ENCODE results near the gene TAF1C. TPM values are rescaled to one million over a fixed set of nuclear protein-coding genes. Genes with fewer than 3 reads are reported as not detected.

Gene TAF1C
- polyA plus RNA-seq, 1 of the 3 experiments (the other 2 are of a cell fraction): 49.3 TPM

DNA sequence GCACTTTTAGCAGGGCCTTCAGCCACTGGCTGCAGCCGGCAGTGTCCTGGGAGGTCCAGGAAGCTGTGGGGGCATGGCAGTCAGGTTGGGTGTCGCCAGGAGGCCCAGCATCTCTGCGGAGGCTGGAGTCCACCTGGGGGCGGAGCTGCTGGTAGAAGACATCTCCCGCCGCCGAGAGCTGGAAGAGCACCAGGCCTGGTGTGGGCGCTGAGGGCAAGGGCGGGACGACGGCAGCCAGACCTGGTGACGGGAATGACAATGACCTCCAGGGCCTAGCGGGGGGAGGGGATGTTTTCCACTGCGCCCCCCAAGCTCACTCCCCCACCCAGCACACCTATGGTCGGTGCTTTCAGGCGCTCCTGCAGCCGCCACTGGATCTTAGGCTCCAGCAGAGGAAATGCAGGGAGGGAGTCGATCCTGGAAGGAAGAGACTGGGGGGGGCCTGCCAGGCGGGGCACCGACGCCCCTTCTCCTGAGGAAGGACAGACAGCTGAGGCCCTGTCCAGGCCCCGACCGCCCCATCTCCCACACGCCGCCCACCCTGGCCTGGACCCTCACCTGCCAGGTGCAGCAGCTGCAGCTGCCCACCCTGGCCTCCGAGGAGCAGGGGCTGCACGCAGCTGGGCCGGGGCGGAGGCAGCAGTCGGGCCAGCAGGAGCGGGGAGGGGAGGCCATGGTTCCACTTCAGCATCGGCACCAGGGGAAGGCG lies 7.1 kb downstream of the TAF1C start:
- 98% methylated on average over 8 of the region's 33 CpGs for WGBS (ENCODE audit: low lambda C conversion rate)
- POLR2A ChIA-PET: no interaction called here
- no peak overlapping the region for H3K9ac ChIP-seq

GRCh38 chr16:84178892-84179611 lies 7.8 kb downstream of the TAF1C start:
- Histone ChIP-seq H3K27me3 (ENCODE audit: insufficient read depth) (no peaks in the 10 kb centered on the region), H4K20me1 (ENCODE audit: insufficient read depth) (0 out of 2 replicates have a peak, but pooled peaks cover 5% of the 10 kb centered on the region), H3K9me3 (no peaks in the 10 kb centered on the region), H3K27ac (ENCODE audit: low read depth in 2 of 2, low read length in 1 of 2) (no peak overlapping the region), H3K4me3 (ENCODE audit: low read depth in 2 of 2, low read length in 1 of 2) (no peak overlapping the region), H3K4me1 (ENCODE audit: control insufficient read depth in 1 of 2, insufficient read depth in 2 of 2, low read depth in 1 of 2, low read length in 1 of 2) (peaks cover 0 to 7% of the 10 kb centered on the region in 2 experiments; a peak in 1 of 4 replicates), H3K9me2 (no peaks in the 10 kb centered on the region), H3F3A (replicated peaks; ENCODE audit: insufficient read depth) (no peaks in the 10 kb centered on the region), H2AFZ (ENCODE audit: low read depth) (no peak overlapping the region), H3K9ac (no peak overlapping the region), H3K79me2 (ENCODE audit: insufficient read depth) (peaks cover 5% of the 10 kb centered on the region; the same call in 1 of the 2 replicates), H3K4me2 (no peak overlapping the region), H3K36me3 (replicated peaks in 1 of 2; ENCODE audit: control insufficient read depth in 1 of 2, insufficient read depth in 2 of 2, low read length in 1 of 2) (peaks cover 0 to 54% of the 10 kb centered on the region in 2 experiments)
- no peak for TF ChIP-seq SIN3A (IDR thresholded peaks at IDR 0.05; ENCODE audit: borderline replicate concordance, low read depth, low read length)
- DNase-seq: no peak
- 97% methylated on average over 12 of the region's 28 CpGs for WGBS (ENCODE audit: low lambda C conversion rate)
- CTCF ChIA-PET: interaction anchor here (0.6 to 9.0 kb wide), 9 partner anchors 8 to 305 kb away, joined by 3 to 109 read pairs (median 3); partner anchors contain the start of gene TAF1C
- POLR2A ChIA-PET: interaction anchor here (1.2 kb wide), 1 partner anchor 8 kb away, joined by 3 read pairs; the partner anchor contains the start of gene TAF1C

More for the DNA sequence above, 7.1 kb downstream of the TAF1C start:
- no peaks in the 10 kb centered on the region for H3K27me3 ChIP-seq (ENCODE audit: insufficient read depth)
- H3K4me1 ChIP-seq (ENCODE audit: control insufficient read depth in 1 of 2, insufficient read depth in 2 of 2, low read depth in 1 of 2, low read length in 1 of 2): peaks cover 0 to 7% of the 10 kb centered on the region in 2 experiments; a peak in 1 of 4 replicates
- CTCF ChIA-PET: interaction anchor here (0.8 to 9.0 kb wide), 5 partner anchors 15 to 304 kb away, joined by 3 to 109 read pairs (median 4); no protein-coding TSS in a partner anchor
- no peak for DNase-seq
- H3K4me2 ChIP-seq: no peak overlapping the region
- no peak overlapping the region for H3K4me3 ChIP-seq (ENCODE audit: low read depth in 2 of 2, low read length in 1 of 2)
- H3K9me2 ChIP-seq: no peaks in the 10 kb centered on the region
- H3K79me2 ChIP-seq (ENCODE audit: insufficient read depth): peaks cover 12% of the 10 kb centered on the region
- no peak overlapping the region for H2AFZ ChIP-seq (ENCODE audit: low read depth)
- 0 out of 2 replicates have a peak, but pooled peaks cover 5% of the 10 kb centered on the region for H4K20me1 ChIP-seq (ENCODE audit: insufficient read depth)
- H3K36me3 ChIP-seq (replicated peaks in 1 of 2; ENCODE audit: control insufficient read depth in 1 of 2, insufficient read depth in 2 of 2, low read length in 1 of 2): peaks cover 0 to 61% of the 10 kb centered on the region in 2 experiments
- H3K27ac ChIP-seq (ENCODE audit: low read depth in 2 of 2, low read length in 1 of 2): no peak overlapping the region
- H3K9me3 ChIP-seq: no peaks in the 10 kb centered on the region
- no peaks in the 10 kb centered on the region for H3F3A ChIP-seq (replicated peaks; ENCODE audit: insufficient read depth)
- no peak for TF ChIP-seq RFX5 (IDR thresholded peaks at IDR 0.05; ENCODE audit: low read length)

DNA sequence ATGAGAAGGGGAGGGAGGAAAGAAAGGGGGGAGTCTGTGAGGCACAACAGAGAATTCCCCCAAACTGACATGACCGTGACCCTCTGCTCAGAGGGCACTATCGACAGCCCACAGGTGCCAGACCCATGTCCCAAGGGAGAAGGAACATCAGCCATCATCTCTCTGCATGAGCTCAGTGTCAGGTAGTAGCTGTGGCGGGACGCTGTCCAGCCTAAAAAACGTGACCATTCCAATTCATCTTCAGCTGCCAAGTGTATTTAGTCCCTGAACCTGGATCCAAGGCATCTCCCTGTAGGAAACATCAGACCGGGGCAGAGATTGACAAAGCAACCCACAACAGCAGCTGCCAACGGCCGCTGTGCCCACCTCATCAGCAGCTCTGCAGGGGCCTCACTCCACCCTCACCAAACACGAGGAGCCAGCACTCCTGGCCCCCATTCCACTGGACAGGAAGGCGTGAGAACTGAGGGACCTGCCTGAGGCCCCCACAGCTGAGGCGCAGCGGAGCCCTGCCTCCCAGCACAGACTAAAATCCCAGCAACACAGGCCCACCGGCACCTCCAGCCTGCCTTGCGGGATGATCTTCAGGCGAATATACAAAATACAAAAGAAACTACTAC lies 8.6 kb downstream of the TAF1C start:
- DNase-seq: no peak
- no peak overlapping the region for H3K27ac ChIP-seq (ENCODE audit: low read depth in 2 of 2, low read length in 1 of 2)
- no peaks in the 10 kb centered on the region for H3F3A ChIP-seq (replicated peaks; ENCODE audit: insufficient read depth)
- H3K4me3 ChIP-seq (ENCODE audit: low read depth in 2 of 2, low read length in 1 of 2): no peak overlapping the region
- H3K9ac ChIP-seq: no peak overlapping the region
- ChIA-PET CTCF (interaction anchor here (1.0 to 9.0 kb wide), 8 partner anchors 9 to 221 kb away, joined by 3 to 109 read pairs (median 5); partner anchors contain the start of genes ADAD2 and TAF1C), POLR2A (interaction anchor here (1.2 kb wide), 1 partner anchor 8 kb away, joined by 3 read pairs; the partner anchor contains the start of gene TAF1C)
- 95% methylated on average over 7 of the region's 15 CpGs for WGBS (ENCODE audit: low lambda C conversion rate)
- H3K9me3 ChIP-seq: no peaks in the 10 kb centered on the region
- no peaks in the 10 kb centered on the region for H3K79me2 ChIP-seq (ENCODE audit: insufficient read depth)
- H2AFZ ChIP-seq (ENCODE audit: low read depth): no peak overlapping the region
- H4K20me1 ChIP-seq (ENCODE audit: insufficient read depth): 0 out of 2 replicates have a peak, but pooled peaks cover 5% of the 10 kb centered on the region
- no peaks in the 10 kb centered on the region for H3K27me3 ChIP-seq (ENCODE audit: insufficient read depth)
- H3K4me2 ChIP-seq: no peak overlapping the region
- H3K36me3 ChIP-seq (replicated peaks in 1 of 2; ENCODE audit: control insufficient read depth in 1 of 2, insufficient read depth in 2 of 2, low read length in 1 of 2): peaks cover 0 to 48% of the 10 kb centered on the region in 2 experiments
- TF ChIP-seq JUND (IDR thresholded peaks at IDR 0.05): no peak
- TF ChIP-seq TEAD4 (IDR thresholded peaks at IDR 0.05; ENCODE audit: borderline replicate concordance, insufficient read depth): no peak
- no peak for TF ChIP-seq SMC3 (IDR thresholded peaks at IDR 0.05; ENCODE audit: low read depth, low read length)
- no peak for TF ChIP-seq MEF2A (IDR thresholded peaks at IDR 0.05; ENCODE audit: borderline replicate concordance, low read depth)
- no peak for TF ChIP-seq FOSL2 (IDR thresholded peaks at IDR 0.05; ENCODE audit: borderline replicate concordance, low read depth)
- TF ChIP-seq FOXM1 (IDR thresholded peaks at IDR 0.05; ENCODE audit: low read depth): no peak
- TF ChIP-seq NFIC (IDR thresholded peaks at IDR 0.05; ENCODE audit: borderline replicate concordance): no peak
- no peak for TF ChIP-seq TAF1 (IDR thresholded peaks at IDR 0.05; ENCODE audit: borderline replicate concordance, low read depth, low read length)
- TF ChIP-seq NRF1 (IDR thresholded peaks at IDR 0.05; ENCODE audit: low read depth, low read length): no peak
- TF ChIP-seq USF1 (IDR thresholded peaks at IDR 0.05; ENCODE audit: borderline replicate concordance, low read depth): no peak
- TF ChIP-seq FOXJ3 (CRISPR knock-in tag; IDR thresholded peaks at IDR 0.05): no peak
- TF ChIP-seq EZH2phosphoT487 (IDR thresholded peaks at IDR 0.05; ENCODE audit: borderline replicate concordance, low read depth): no peak
- H3K9me2 ChIP-seq: no peaks in the 10 kb centered on the region
- H3K4me1 ChIP-seq (ENCODE audit: control insufficient read depth in 1 of 2, insufficient read depth in 2 of 2, low read depth in 1 of 2, low read length in 1 of 2): peaks cover 0 to 7% of the 10 kb centered on the region in 2 experiments; a peak in 1 of 4 replicates
